GM23338 (cell line): ENCODE data around the gene PIAS1. TPM values are rescaled to one million over a fixed set of nuclear protein-coding genes. Genes with fewer than 3 reads are reported as not detected.

Experiments
- ATAC-seq: fragments of 200-7000 bp; cut with Tn5 transposase; 3 replicates; pipeline ENCODE4 v1.9.1; 2020
- DNase-seq: peaks from one replicate; pipeline ENCODE4 v3.0.0-alpha.2; 2015; ENCODE audit warnings: low spot score
- H2AFZ ChIP-seq: fragments of 200-600 bp; sonication (generic); 2 replicates; pipeline ENCODE4 v1.8.0; 2016; ENCODE audit warnings: antibody characterized with exemption, mild to moderate bottlenecking, moderate library complexity
- H3F3A ChIP-seq: fragments of 200-600 bp; sonication (generic); replicated peaks from 2 replicates; pipeline ENCODE4 v1.8.0; 2017; ENCODE audit warnings: antibody characterized with exemption, mixed run types, low read depth
- H3K27ac ChIP-seq: fragments of 200-600 bp; sonication (generic); 2 replicates; pipeline ENCODE4 v1.6.1; 2016; ENCODE audit warnings: low read depth
- H3K27me3 ChIP-seq: fragments of 200-600 bp; sonication (generic); 2 replicates; pipeline ENCODE4 v1.8.0; 2016; ENCODE audit warnings: mild to moderate bottlenecking, mixed run types, moderate library complexity; ENCODE audit not compliant: insufficient read depth
- H3K36me3 ChIP-seq: fragments of 200-600 bp; sonication (generic); 2 replicates; pipeline ENCODE4 v1.8.0; 2016; ENCODE audit warnings: mild to moderate bottlenecking; ENCODE audit not compliant: insufficient read depth
- H3K4me1 ChIP-seq: fragments of 200-600 bp; sonication (generic); 2 replicates; pipeline ENCODE4 v1.8.0; 2016; ENCODE audit warnings: mild to moderate bottlenecking, moderate library complexity; ENCODE audit not compliant: insufficient read depth
- H3K4me2 ChIP-seq: fragments of 200-600 bp; sonication (generic); 2 replicates; pipeline ENCODE4 v1.7.1; 2017; ENCODE audit warnings: mixed run types
- H3K4me3 ChIP-seq: fragments of 200-600 bp; sonication (generic); 2 replicates; pipeline ENCODE4 v1.6.1; 2016; ENCODE audit warnings: mixed run types
- H3K79me2 ChIP-seq: fragments of 200-600 bp; sonication (generic); replicated peaks from 2 replicates; pipeline ENCODE4 v1.8.0; 2017; ENCODE audit warnings: mild to moderate bottlenecking; ENCODE audit not compliant: insufficient read depth
- H3K9me2 ChIP-seq: fragments of 200-600 bp; sonication (generic); 2 replicates; pipeline ENCODE4 v1.8.0; 2017; ENCODE audit not compliant: insufficient read depth
- H4K20me1 ChIP-seq: fragments of 200-600 bp; sonication (generic); replicated peaks from 2 replicates; pipeline ENCODE4 v1.8.0; 2017; ENCODE audit warnings: mild to moderate bottlenecking; ENCODE audit not compliant: insufficient read depth
- H3K27ac Mint-ChIP-seq: 2 replicates; pipeline ENCODE4 v1.8.0; 2020; ENCODE audit warnings: inconsistent platforms, mild to moderate bottlenecking, moderate library complexity, mixed read lengths
- H3K27me3 Mint-ChIP-seq: 3 replicates; pipeline ENCODE4 v1.8.0; 2022; ENCODE audit warnings: low read depth, mild to moderate bottlenecking, moderate library complexity, mixed read lengths, inconsistent platforms; ENCODE audit not compliant: insufficient read depth, poor library complexity
- H3K36me3 Mint-ChIP-seq: 3 replicates; pipeline ENCODE4 v1.8.0; 2021; ENCODE audit warnings: low read depth, mild to moderate bottlenecking, inconsistent platforms, moderate library complexity, mixed read lengths
- H3K4me1 Mint-ChIP-seq: 3 replicates; pipeline ENCODE4 v1.8.0; 2020; ENCODE audit warnings: mild to moderate bottlenecking, inconsistent platforms, mixed read lengths
- H3K4me3 Mint-ChIP-seq: 3 replicates; pipeline ENCODE4 v1.8.0; 2021; ENCODE audit warnings: moderate library complexity, mild to moderate bottlenecking, inconsistent platforms, mixed read lengths
- H3K9me3 Mint-ChIP-seq: 3 replicates; pipeline ENCODE4 v1.8.0; 2020; ENCODE audit warnings: moderate library complexity, mild to moderate bottlenecking, inconsistent platforms, mixed read lengths
- CTCF ChIP-seq, 2 experiments: fragments of 200-600 bp in 1 of 2; sonication (generic) in 1 of 2; conservative IDR thresholded peaks; 2 replicates each; pipeline versions ENCODE4 v1.5.1 to v1.6.1; 2016 to 2017; ENCODE audit warnings: antibody characterized with exemption in 2 of 2, low read depth in 2 of 2, mild to moderate bottlenecking in 2 of 2, moderate library complexity in 1 of 2
- EZH2 ChIP-seq: fragments of 200-600 bp; sonication (generic); IDR thresholded peaks from one replicate; pipeline ENCODE4 v1.8.0; 2017; ENCODE audit warnings: antibody characterized with exemption, mild to moderate bottlenecking, low read depth; ENCODE audit not compliant: unreplicated experiment
- JUNB ChIP-seq: IDR thresholded peaks from one replicate; pipeline ENCODE4 v1.6.1; 2016; ENCODE audit warnings: antibody characterized with exemption; ENCODE audit not compliant: unreplicated experiment
- REST ChIP-seq: IDR thresholded peaks from one replicate; pipeline ENCODE4 v1.6.1; 2018; ENCODE audit warnings: antibody characterized with exemption; ENCODE audit not compliant: unreplicated experiment
- STAT1 ChIP-seq: IDR thresholded peaks from one replicate; pipeline ENCODE4 v1.6.1; 2016; ENCODE audit warnings: antibody characterized with exemption; ENCODE audit not compliant: unreplicated experiment
- ZNF331 ChIP-seq: fragments of 250-450 bp; sonication (Bioruptor Pico); IDR thresholded peaks from 2 replicates; pipeline ENCODE4 v1.5.0; 2020; ENCODE audit warnings: low read depth, mild to moderate bottlenecking, moderate library complexity
- polyA plus RNA-seq: library from polyadenylated mRNA; unstranded; fragments of >200 nt; fragmentation: Nextera tagmentation; extraction: Ambion mirVana; gene quantifications from 2 replicates; pipeline ENCODE4 v1.2.1, GENCODE V29; 2016
- total RNA-seq: library from RNA; depleted of rRNA; stranded (reverse); fragments of >200 nt; shearing (Covaris generic); gene quantifications from 2 replicates; pipeline ENCODE4 v1.2.3, GENCODE V29; 2014
- TF ChIP-seq, protein P1 (sequence below): IDR thresholded peaks from 2 replicates; pipeline ENCODE4 v1.6.1; 2016; ENCODE audit warnings: antibody characterized with exemption

PIAS1 gene
- total and polyA plus RNA-seq, 2 experiments from 2014 or later, result 30.7 to 32.1 TPM

DNA sequence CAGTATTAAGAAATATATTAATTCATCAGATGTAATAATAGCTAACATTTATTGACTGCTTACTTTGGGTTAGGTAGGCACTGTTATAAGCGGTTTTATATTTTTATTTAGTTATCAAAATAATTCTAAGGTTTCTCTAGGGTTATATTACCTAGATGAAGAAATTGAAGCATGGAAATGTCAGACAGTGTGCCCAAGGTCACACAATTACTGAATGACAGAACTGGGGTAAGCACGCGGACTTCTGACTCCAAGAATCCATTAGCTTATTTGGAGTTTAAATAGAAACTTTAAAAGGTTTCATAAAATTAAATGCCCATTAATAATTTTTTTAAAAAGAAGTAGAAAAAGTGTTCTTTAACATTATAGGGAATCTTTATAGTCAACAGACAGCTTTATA is 76.7 kb downstream of the PIAS1 start (continued):
- TF ChIP-seq CTCF (conservative IDR thresholded peaks at IDR 0.05; ENCODE audit: low read depth in 2 of 2), result no peak
- TF ChIP-seq STAT1, result no peak
- no peak for TF ChIP-seq JUNB
- TF ChIP-seq EZH2, result no peak

- DNase-seq (no peak), ATAC-seq (no peak)
- H3K27me3 ChIP-seq, result no peaks in the 10 kb centered on the region
- no peaks in the 10 kb centered on the region for H3K4me1 ChIP-seq
- H3K9me2 ChIP-seq, result no peaks in the 10 kb centered on the region
- H3K27ac ChIP-seq, result no peak overlapping the region
- H3K4me3 ChIP-seq, result no peak overlapping the region
- H3F3A ChIP-seq, result no peaks in the 10 kb centered on the region
- H3K9me3 Mint-ChIP-seq, result no peaks in the 10 kb centered on the region
- H3K36me3 Mint-ChIP-seq, result no peaks in the 10 kb centered on the region
- no peak for TF ChIP-seq ZNF331
- no peak for TF ChIP-seq CTCF (conservative IDR thresholded peaks at IDR 0.05; ENCODE audit: low read depth in 2 of 2)
- TF ChIP-seq, protein P1, sequence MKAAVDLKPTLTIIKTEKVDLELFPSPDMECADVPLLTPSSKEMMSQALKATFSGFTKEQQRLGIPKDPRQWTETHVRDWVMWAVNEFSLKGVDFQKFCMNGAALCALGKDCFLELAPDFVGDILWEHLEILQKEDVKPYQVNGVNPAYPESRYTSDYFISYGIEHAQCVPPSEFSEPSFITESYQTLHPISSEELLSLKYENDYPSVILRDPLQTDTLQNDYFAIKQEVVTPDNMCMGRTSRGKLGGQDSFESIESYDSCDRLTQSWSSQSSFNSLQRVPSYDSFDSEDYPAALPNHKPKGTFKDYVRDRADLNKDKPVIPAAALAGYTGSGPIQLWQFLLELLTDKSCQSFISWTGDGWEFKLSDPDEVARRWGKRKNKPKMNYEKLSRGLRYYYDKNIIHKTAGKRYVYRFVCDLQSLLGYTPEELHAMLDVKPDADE, result no peak
- TF ChIP-seq EZH2, result no peak
- TF ChIP-seq REST, result no peak
- no peak for TF ChIP-seq JUNB
- H4K20me1 ChIP-seq, result peaks cover 6% of the 10 kb centered on the region; the same call in 1 of the 2 replicates
- H3K27me3 Mint-ChIP-seq, result no peaks in the 10 kb centered on the region
- no peaks in the 10 kb centered on the region for H3K36me3 ChIP-seq
- no peaks in the 10 kb centered on the region for H3K79me2 ChIP-seq
- no peak overlapping the region for H3K4me2 ChIP-seq
- no peak overlapping the region for H3K4me3 Mint-ChIP-seq
- H2AFZ ChIP-seq, result no peak overlapping the region
- no peak overlapping the region for H3K27ac Mint-ChIP-seq
- H3K4me1 Mint-ChIP-seq, result peaks cover 8% of the 10 kb centered on the region; the same call in 2 of the 3 replicates
Observed at GRCh38 chr15:68137096-68137495, 83.0 kb downstream of the PIAS1 start.
